Activated CD8-positive, alpha-beta memory T cell treated with anti-CD3 and anti-CD28 coated beads, Interleukin-2, amount 50 U/mL, for 48 hours (primary cell): Measurements from ENCODE around the gene VSNL1.

Experiments used
- DNase-seq: peaks from one replicate; pipeline ENCODE4 v3.0.0-alpha.2; 2020

VSNL1 gene

DNA sequence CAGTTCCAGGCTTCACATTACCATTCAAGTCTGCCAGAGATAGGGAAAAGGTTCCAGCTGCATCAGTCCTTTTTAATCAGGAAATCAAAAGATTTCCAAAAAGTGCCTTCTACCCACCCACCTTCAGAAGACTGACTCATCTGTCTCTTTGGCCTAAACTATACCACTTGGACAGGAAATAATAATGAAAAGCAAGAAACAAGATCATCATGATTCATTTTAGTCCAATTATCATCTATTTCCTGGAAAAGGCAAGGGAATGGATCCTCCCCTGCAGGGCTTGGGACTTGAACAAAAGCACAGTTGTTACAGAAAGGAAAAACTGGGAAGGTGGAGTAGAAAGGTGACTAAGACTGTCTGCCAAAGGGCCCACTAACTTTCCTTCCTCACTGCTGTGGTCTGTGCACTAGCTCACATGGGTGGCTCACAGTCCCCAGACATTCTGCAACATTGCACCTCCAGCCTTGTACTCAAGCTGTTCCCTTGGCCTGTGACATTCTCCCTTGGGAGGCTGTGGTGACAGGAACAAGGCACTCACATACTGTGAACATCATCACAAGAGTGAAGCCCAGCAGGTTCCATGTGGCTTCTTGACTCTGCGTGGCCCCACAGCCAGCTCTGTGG lies 75.3 kb downstream of the VSNL1 start:
- no peak for DNase-seq

DNA sequence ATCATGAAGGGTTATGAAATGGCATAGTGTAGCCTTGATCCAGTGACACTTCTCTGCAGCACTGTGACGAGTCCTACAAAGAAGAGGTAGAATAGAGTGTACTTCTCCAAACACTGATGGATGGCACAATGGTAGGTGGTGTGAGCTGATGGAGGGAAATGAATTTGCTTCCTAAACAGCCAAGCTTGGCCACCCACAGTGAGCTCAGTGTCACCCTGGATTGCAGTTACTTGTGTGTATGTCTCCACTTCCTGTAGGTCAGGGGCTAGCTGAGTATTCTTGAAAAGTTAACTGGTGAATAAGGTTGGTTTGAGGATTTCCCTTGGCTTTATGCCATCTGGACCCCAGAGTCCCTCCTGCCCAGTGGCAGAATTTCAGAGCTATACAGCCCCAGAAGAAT lies 75.9 kb downstream of the VSNL1 start:
- no peak for DNase-seq

DNA sequence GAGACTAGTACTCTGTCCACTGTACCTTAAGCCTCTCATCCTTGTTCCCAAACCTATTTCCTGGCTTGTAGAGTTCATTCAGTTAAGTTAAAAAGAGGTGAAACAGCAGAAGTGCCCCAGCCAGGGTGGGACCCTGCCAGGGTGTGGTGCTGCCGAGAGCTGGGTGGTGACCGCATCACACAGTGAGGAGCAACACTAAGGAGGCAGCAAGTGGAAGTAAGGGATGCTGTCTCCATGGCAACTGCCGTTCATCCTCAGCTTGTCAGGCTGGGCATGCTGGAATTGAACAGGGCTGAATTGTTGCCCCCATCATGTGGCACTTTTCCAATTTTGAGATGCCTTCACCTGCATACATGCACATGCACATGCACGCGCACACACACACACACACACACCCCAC lies 77.0 kb downstream of the VSNL1 start:
- no peak for DNase-seq

DNA sequence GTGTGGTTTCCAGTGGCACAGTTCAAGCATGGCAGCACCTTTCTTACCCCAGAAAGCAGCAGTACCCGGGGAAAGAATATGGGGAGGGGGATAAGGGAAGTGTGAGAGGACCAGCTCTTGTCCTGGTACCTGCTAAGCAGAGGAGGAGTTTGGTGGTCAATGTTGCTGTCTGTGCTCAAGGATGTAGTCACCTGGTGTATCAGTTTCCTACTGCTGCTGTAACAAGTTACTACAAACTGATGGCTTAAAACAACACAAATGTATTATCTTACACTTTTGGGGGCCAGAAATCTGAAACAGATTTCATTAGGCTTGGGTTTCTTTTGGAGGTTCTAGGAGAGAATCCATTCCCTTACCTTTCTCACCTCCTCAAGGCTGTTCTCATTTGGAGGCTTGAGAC lies 77.5 kb downstream of the VSNL1 start:
- DNase-seq, result no peak

DNA sequence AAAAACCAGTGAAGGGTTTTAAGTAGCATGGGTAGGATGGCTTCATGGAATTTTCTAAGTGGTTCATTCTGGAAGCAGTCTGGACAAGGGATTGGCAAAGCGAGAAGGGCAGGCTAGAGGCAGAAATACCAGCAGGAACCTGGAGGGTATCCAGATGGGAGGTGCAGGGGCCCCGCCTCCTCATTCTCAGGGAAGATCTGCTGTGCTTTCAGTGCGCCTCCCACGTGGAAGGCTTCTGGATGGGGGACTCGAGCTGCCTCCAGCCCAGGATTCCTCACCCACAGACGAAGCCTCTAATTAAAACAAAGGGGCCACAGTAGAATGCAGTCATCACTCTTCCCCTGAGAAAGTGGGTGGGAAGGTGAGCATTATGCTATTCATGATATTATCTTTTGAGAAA lies 79.8 kb downstream of the VSNL1 start:
- DNase-seq, result no peak

DNA sequence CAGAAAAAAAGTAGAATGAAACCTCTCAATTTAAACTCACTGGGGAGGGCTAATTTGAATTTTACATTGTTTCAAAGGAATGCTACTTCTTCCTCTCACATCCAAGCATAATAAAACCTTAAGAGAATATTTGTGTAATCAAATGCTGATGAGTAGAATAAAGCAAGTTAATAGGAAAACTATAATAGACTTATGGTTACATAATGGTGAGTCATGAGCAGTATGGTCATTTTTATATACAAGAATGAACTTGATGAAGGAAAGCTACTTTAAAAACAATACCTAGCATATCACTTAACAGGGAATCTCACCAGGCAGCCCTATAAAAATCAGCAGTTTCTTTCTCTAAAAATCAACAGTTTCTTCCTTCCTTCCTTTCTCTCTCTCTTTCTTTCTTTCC lies 80.3 kb downstream of the VSNL1 start:
- DNase-seq, result no peak

DNA sequence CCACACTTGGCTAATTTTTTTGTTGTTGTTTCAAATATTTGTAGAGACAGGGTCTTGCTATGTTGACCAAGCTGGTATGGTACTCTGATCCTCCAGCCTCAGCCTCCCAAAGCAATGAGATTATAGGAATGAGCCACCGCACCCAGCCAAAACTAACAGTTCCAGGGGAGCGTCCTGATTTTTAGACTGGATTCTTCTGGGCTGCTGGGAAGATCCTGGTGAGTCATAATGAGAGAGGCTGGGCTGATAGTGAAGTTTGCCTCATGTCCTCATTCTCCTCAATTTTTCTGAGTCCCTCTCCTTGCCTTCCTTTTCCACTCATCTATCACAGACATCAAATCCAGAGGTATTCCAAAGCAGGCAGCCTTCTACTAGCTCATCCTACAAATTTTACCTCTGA lies 81.3 kb downstream of the VSNL1 start:
- no peak for DNase-seq

DNA sequence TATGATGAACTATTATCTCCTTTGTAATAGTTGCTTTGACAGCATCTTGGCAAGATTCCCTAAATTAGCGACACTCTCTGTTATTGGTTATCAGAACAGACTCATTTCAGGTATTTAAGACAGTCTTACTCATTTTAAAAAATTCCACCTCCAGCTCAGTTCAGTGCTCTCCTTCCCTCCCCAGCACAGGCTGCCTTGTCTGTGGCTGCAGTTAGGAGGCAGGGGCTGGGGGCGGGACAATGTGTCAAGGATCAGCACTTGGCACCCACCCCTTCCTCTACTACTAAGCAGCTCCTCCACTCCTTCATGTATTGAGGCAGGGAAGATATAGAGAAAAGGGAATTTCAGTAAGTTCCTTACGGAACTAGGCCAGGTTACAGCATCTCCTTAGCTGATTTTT lies 85.0 kb downstream of the VSNL1 start:
- no peak for DNase-seq

DNA sequence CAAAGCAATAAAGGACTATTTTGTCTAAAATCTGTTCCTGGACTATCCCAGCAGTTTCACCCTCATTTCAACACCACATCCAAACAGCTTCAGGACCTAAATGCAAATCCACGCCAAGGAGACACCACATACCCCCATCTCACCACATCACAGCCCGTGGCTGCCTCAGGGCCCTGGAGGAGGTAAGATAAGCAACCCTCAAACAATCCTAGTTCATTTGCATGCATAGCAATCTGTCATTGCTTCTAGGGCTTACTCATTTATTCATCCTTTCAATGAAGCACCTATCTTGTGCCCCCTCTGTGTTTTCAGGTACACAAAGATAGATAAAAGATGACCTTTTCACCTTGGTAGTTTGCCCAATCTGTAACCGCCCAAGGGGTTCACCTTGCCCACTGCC lies 86.5 kb downstream of the VSNL1 start:
- no peak for DNase-seq

DNA sequence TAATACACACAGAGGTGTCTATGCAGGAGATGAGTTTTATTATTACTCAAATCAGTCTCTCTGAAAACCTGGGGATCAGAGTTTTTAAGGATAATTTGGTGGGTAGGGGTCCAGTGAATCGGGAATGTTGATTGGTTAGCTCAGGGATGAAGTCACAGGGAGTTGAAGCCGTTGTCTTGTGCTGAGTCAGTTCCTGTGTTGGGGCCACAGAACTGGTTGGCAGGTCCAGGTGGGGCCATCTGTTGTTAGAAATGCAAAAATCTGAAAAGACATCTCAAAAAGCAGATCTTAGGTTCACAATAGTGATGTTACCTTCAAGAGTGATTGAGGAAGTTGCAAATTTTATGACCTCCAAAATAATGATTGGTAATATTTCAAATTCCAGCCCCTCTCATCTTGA lies 86.9 kb downstream of the VSNL1 start:
- DNase-seq, result no peak

DNA sequence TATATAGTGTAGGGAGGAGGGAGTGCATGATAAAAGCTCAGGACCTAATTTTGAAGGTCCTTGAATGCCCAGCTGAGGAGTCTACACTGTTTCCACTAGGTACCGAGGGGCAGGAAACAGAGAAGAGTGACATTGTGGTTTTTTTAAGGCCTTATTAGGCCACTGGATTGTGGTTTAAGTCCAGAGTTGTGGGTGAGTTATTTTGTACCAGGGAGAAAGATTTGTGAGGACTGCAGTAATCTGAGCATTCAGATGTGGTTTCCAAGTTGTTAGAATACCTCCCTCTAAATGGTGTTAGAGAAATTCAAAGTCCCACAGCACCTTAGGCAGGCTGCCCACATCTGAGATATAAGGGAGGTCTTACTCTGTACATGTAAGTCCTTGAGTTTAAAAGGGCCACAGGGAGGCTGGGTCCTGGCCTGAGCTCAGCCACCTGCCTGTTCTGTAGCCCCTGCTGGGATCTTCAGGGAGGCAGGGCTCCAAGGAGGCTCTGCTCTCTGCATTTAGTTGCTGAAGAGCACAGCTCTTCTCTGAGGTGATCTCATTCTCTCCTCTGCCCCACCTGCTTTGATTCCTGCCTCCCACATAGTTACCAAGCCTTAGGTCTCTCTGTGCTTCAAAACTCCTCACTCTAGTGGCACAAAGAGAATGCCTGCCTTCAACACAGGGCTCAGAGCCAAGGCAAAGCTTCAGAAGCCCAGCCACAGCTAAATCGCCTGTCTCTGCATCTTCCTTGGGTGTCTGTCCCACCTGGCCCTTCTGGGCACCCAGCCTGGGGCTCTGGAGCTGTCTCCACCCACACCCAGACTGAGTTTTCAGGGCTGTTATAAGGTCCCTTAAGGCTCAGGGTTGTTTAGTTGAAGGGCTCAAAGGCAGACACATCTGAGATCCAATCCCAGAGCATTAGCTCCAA lies 88.1 kb downstream of the VSNL1 start:
- no peak for DNase-seq

DNA sequence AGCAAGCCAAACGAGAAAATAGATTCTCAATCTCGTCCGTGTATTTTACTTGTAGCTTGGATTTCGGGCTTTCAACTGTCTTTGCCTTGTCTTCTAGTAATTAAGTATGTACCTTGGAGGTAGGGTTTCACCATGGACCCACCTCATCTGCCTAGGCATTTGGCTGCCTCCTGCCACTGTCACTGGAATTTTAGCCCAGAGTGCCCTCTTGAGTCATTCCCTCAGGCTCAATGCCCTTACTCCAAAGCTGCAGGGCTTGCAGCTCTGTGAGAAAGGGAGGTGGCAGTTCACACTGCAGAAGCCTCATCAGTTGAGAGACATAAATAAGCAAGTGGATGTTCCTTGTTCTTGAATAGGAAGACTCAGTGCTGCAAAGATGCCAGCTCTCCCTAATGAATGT lies 89.6 kb downstream of the VSNL1 start:
- no peak for DNase-seq

DNA sequence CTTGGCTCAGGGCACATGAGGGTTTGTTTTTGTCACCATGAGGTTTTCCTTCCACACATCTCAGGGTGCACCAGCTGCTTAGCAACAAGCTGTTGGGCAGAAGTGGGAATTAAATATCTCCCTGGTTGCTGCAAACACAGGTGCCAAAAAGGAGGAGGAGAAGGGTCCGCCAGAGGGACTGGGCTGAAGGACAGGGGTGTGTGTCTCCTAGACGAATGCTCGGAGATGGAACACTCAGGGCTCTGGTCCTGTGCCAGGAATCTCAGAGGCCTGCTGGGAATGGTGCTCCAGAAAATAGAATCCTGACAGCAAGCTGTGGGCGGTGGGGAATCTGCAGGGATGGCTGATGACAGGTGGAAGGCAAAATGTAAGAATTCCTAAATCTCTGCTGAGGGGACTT lies 94.5 kb downstream of the VSNL1 start:
- no peak for DNase-seq

DNA sequence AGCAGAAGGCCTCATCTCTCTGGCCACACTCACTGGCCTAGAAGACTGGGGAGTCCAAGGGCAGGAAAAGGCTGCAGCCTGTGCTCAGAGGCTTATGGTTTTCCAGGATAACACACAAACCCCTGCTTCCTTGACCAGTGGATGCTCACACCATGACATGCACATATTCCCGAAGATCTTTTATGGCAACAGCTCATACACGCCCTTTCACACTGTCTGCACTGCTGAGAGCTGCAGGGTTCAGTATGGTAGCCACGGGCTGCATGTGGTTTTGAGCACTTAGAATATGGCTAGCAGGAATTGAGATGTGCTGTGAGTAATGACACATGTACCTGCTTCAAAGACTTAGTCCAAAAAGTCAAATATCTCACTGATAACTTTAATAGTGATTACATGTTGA lies 95.8 kb downstream of the VSNL1 start:
- no peak for DNase-seq

DNA sequence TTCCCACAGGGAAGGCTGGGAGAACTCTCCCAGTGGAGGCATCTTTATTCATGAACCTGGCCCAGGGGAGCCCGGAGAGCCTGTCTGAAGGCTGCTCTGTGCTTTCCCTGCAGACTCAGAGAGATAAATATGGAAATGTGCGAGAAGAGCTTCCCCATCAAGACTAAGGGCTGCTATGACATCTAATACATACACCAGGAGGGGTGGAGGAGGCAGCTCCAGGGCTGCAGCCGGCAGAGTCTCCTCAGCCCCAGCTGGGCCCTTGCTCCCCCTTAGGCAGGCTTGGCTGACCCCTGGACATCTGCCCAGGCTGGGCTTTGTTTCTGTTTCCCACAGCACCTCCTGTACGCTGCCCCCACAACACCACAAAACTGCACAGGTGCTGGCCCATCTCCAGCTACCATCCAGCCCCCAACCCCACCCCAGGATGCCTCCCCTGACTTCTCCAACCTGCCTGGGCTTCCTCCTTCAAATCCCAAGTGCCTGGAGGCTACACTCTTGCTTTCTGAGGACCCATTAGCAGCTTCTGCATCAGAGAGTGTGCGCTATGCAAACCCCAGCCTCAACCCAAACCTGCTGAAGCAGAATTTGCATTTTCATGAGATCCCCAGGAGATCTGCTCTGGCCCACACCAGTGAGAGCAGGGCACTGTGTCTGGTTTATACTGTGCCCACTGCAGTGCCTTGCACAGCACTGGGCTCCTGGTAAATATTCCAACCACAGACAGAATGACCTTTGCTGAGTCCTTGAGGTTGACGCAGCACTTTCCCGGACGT lies 96.8 kb downstream of the VSNL1 start:
- DNase-seq, result no peak

DNA sequence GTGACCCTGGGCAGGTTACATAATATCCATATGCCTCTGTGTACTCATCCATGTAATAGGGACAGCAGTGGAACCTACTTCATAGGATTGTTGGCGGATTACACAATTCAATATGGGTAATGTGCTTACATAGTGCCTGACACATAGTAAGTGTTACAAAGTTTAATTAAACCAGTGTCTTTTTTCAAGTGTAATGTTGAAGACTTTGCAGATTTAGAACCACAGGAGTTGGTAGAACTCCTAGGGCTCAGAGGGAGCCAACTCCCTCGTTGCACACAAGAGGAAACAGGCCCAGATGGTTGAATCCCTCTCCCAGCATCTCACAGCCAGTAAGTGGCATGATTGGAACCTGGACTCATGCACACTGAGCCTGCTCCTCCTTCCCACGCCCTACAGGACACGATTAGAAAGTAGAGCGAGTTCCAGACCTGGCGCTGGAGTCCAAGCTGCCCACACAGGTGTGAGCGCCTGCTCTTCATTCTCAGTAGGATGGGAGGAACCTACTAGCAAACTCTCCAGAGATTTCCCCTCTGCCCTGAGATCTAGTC lies 97.8 kb downstream of the VSNL1 start:
- no peak for DNase-seq

DNA sequence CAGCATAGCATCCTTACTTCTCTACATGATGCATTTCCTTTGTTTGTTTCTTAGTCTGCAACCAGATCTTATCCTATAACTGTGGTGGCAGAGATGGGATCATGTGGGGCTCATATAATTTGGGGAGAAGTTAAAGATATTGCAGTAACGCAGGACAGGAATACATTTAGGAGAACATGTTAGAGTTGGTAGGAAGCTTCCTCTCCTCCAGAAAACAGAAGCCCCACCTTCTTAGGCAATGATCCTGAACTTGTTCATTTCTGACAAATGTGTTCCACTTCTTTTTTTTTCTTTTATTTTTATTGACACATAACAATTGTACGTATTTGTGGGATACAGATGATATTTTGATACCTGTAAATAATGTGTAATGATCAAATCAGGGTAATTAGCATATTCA lies 99.9 kb downstream of the VSNL1 start:
- DNase-seq, result no peak

DNA sequence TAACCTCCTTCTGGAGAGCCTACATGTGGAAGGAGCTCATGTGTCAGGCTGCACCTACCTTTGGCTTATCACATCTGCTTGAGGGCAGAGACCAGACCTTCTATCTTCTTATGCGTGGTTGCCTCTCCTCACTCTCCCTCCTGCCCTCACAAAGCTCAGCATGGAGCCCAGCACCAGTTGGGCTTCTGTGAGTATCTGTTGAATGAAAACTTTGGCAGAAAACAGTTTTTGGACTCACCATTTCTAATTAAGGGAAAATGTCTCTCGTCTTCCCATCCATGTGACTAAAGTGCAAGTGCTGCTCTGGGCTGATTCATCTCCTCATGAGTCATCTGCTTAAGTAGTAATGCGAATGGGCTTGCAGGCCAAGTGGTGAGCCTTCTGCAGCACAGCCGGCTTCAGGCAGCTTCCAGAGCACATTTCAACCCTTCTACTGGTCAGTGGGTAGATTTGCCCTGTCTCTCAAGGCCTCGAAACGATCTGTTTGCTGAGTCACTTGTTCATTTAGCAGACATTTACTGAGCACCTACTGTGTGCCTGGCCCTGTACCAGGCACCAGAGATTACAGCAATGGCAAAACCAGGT lies 102.6 kb downstream of the VSNL1 start:
- DNase-seq, result no peak

DNA sequence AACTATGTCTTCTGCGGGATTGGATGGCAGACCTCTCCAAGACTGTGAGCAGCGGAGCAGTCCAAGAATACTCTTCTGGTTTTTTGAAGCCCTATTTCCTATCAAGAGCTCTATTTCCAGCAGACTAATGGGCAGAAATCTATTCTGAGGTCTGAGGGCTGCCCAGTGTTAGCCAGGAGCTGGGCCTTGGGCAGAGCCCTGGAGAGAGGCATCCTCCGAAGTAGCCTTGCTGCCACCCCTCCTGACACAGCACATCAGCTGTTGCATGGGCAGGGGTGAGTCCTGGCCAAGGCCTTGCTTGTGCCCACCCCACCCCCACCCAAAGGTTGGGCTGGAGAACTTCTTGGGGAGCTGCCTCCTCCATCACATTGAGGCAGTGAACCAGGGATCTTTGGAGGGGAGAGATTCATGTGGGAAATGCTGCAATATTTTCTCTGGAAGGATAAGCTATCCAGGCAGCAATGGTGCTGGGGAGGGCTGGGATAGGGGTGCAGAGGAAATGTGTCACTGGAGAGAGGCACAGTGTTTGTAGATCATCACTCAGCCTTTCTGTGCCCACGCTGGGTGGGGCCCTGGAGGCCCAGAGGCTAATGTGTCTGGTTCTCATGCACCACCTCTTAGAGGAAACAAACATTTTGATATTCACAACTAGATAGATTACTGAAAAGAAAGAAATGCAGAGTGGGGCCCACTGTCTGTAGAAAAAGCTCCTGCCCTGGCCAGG lies 104.7 kb downstream of the VSNL1 start:
- DNase-seq, result no peak

DNA sequence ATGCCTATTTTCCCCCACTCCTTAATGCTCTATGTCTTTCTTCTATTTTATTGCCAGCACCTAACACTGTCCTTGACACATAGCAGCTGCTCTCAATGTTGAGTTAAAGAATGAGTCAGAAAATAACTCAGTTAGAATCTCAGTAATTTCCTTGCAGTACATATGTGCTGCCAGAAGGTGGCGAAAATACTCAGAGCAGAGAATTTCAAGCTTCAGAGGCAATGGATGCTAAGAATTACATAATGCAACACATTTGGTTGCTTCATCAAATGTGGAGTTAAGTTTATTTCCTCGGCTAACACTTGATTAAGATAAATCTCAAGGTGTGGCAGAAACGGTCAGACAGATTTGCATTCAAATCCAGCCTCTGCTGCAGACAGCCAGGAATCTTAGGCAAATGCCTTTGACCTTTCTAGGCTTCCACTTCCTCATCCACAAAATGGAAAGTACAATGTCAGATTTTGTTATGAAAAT lies 105.6 kb downstream of the VSNL1 start:
- DNase-seq, result no peak

DNA sequence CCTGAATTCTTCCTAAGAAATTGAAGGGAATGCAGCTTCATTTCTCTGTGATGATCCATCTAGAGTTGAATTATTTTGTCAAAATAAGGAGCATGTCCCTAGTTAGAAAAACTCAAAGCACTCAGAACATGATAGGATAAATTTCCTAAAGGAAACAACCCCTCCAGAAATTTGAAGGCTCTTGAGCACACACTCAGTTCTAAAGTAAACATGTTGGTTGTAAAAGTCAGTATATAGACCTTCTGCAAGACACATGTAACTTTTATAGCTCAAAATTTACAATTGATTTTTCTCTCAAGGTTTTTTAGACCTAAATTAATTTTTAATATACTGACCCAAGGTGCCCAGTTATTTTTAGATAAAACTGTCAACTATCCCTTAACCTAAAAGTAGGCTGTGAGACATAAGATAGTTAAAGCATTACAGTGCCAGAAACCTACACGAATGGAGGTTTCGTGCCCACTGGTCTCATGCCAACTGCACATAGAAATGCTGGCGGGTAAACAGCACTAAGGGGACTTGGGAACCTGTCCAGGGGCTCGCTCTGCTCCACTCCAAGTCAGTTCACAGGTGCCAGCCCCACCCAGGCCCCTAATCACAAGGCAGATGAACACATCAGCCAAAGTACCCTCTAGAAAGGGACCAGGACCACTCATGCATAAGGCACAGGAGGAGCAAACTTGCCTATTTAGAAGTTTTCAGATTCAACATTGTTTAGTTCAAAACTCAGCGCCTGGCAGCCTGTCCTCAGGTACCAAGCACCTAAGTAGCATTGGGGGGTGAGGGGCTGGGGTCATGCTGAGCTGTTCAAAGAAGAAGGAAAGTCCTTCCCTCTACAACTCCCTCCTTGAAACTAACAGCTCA lies 106.6 kb downstream of the VSNL1 start:
- DNase-seq, result no peak
